Cortex of kidney (tissue), 1 donor: ENCODE results near the gene SLC39A11.
"Not testable (repeated sequence)": the region's sequence is repeated elsewhere in the genome, so short reads cannot be mapped to it uniquely, and the experiment has no call there.

Source experiments
- DNase-seq: peaks from one replicate; lab custom pipeline; 2025; lab: John Stamatoyannopoulos, UW

The SLC39A11 gene

GRCh38 chr17:72947475-72947874 is 145.0 kb downstream of the SLC39A11 start:
- no peak for DNase-seq

- no peak for DNase-seq
Observed at GRCh38 chr17:72946696-72947095, 145.8 kb downstream of the SLC39A11 start.

DNA sequence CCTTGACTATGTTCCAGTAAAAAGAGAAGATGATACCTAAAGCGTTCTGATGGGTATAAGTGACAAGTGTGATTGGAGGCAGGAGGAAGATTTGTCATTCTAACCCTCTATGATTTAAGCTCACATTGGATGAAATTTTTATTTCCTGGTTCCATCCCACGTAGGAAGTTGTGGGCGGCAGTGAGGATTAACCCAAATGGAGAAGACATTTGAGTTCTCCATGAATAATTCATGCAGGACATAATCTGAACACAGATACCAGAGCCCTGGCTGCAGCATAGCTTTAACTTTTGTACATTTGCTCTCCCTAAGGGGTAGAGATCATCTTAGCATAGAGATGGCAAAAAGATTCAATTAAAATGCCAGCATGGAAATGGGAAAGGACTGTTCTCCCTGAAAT is 146.3 kb downstream of the SLC39A11 start:
- DNase-seq, result no peak

GRCh38 chr17:72945473-72945872 is 147.0 kb downstream of the SLC39A11 start:
- no peak for DNase-seq

DNA sequence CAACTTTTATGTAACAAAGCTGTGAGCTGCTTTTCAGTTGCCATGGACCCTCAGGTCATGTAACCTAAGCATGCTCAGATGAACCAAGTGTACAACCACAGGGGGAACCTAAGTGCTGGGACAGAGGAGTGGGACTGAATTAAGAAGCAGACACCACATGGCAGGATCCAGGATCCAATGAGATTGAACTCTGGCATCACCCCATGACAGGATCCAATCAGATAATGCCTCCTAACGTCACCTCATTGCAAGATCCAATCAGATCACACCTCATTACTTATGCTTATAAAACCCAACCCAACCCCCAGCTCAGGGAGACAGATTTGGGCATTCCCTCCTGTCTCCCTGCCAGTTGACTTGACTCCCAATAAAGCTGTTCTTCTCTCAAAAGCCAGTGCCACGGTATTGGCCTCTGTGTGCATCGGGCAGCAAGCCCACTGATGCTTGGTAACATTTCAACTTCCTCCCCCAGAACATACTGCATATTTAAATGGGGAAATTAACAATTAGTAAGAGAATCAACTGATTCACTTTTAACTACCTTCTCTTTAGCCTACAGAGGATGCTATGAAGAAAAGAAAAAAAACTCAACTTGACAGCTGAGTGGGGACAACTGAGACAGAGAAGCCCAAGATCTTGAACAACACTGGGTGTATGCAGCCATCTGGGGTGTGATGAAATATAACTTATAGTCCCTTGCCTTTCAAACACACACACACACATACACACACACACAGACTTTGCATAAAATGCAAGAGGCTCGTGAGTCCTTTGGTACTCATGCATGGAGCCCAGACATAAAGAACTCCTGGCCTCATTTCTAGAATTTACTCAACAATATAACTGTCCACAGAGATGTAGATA is 148.4 kb downstream of the SLC39A11 start:
- no peak for DNase-seq

GRCh38 chr17:72942579-72942978 is 149.9 kb downstream of the SLC39A11 start:
- DNase-seq, result no peak

GRCh38 chr17:72940496-72940895 is 152.0 kb downstream of the SLC39A11 start:
- no peak for DNase-seq

DNA sequence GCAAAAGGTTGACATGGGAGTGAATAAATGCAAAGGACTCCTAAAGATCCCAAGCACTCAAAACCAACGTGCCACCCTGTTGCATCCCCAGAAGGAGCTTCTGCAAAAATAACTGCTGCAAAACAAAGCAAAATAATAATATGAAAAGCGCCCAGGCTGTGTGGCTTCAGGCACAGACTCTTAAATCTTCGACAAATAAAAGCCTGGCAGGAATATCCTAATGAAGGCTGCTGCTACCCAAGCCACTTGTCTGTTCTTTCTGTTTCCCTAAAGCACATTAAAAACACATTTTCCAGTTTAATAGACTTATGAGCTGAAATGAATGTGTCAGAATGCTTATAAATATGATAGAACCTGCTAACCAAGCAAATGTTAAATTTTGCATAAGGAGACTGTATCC is 154.0 kb downstream of the SLC39A11 start:
- DNase-seq, result no peak

DNA sequence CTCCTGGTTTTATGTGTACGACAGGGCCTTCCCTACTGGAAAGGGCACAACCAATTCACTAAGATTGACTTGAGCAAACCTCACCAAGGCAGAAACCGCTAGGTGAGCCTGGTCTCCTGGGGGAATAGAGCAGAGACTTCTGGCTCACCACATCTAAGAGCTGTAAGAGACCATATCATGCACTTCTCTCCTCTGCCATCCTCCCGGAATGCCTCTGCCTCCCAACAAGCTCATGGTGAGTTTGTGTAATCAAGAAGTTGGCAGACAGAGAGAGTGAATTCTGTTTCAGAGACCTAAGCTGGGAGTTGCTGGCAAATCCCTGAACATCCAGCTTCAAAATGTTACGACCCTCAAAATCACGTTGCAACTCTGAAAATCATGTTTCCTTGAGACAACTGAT is 154.8 kb downstream of the SLC39A11 start:
- DNase-seq, result no peak

GRCh38 chr17:72937254-72937653 is 155.2 kb downstream of the SLC39A11 start:
- not testable (repeated sequence) for DNase-seq

DNA sequence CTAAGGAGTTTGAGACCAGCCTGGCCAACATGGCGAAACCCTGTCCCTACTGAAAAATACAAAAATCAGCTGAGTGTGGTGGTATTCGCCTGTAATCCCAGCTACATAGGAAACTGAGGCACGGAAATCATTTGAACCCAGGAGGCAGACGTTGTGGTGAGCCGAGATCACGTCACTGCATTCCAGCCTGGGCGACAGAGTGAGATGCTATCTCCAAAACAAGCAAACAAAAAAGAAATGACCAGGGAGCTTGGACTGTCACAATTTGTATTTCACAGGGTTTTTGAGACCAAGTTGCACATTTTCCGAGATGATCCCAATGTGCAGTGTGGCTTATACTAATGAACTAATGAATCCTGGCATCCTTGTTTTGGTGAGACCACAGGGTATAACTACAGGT is 156.5 kb downstream of the SLC39A11 start:
- DNase-seq, result no peak

GRCh38 chr17:72934927-72935326 is 157.6 kb downstream of the SLC39A11 start:
- no peak for DNase-seq

- DNase-seq, result no peak
Observed at GRCh38 chr17:72931635-72932034, 160.9 kb downstream of the SLC39A11 start.

GRCh38 chr17:72931163-72931562 is 161.3 kb downstream of the SLC39A11 start:
- no peak for DNase-seq

DNA sequence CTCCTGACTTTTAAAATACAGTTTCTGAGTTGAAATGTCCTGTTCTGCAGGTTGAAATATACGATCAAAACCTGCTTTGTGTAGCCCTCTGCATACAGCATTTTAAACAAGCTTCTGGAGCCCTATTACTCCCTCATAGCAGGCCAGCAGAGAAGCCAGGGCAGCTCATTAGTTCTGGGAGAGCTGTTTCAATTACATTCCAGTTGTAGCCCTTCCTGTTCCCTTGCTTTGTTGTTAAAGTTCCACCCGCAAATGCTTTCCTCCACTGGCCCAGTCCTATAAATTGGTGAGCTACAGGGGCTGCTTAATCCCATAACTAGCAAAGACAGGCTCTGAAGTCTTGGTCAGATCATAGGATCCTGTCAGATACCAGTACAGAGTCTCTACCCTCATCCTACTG is 162.5 kb downstream of the SLC39A11 start:
- no peak for DNase-seq

DNA sequence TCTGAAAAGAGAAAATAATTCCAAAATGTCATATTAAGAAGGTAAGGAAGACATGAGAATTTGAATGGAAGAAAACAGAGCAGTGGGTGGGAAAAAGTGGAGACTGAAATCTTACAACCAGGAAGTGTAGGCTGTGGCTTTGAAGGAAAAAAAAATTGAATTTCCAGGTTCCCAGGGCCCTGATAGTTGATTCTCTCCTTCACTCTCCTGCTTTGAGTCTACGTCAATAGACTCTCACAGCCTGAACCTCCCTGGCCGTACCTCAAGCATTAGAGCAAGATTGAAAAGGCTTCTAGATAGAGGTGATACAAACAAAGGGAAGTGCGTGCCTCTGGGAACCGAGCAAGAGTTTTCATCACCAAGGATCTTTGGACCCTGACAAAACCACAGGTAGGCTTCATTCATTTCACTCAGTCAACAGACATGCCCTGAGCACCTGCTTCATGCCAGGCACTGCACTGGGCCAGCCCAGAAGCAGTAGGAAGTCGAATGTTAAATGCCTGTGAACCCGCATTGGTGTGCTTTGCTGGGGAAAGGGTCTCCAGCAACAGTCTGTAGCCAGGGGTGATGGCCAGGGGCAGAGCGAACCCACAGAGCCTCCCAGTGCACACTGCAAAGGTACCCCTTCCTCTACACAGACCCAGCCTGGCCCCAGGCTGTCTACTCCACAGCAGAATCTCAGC is 163.9 kb downstream of the SLC39A11 start:
- DNase-seq, result no peak

- no peak for DNase-seq
Observed at GRCh38 chr17:72927760-72928159, 164.7 kb downstream of the SLC39A11 start.

- no peak for DNase-seq
Observed at GRCh38 chr17:72927146-72927545, 165.3 kb downstream of the SLC39A11 start.

GRCh38 chr17:72926171-72926570 is 166.3 kb downstream of the SLC39A11 start:
- no peak for DNase-seq

DNA sequence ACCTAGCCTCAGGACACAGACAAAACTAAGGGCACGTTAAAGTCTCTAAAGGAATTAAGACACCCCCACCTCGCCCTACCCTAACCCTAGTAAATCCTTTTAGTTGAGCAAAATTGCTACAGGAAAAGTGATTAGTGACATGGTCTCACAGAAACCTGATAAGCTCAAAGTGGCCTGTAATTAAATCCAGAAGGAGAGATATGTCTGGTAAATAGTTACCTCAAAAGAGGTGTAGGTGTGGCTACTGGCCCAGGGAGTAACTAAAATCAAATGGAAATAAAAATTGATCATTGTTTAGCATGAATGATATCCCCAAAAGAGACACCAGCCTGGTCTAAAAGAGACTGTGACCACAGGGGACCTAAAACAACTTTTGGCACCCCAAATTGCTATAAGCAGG is 168.3 kb downstream of the SLC39A11 start:
- DNase-seq, result no peak

GRCh38 chr17:72922219-72922618 is 170.3 kb downstream of the SLC39A11 start:
- DNase-seq, result no peak

DNA sequence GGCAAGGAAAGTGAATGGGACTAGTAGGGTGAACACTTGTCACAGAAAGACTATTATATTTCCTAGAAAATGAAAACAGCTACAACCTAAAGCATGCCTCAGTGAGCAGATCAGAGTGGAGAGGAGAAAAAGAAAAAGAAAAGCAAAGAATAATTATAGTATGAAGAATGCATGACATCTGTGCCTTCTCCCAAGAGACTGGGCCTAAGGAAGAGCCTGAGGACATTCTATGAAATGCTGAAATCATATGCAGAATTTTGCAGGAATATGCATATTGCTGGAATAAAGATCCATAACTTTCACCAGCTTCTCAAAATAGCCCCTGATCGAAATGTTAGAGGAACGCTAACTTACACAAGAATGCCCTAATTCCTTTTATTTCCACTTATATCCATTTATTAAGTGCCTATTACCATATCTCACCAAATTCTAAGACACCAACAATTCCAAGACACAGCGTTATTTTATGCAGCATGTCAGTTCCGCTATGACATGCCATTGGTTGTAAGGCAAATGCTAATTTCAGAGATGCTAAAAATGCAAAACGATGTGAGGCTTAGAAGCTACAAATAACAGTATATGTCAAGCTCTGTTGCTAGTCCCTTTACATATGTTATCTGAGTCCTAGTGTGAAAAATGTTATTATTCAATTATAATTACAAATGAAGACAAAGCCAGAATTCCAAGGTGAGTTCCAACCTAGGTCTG is 171.0 kb downstream of the SLC39A11 start:
- no peak for DNase-seq

DNA sequence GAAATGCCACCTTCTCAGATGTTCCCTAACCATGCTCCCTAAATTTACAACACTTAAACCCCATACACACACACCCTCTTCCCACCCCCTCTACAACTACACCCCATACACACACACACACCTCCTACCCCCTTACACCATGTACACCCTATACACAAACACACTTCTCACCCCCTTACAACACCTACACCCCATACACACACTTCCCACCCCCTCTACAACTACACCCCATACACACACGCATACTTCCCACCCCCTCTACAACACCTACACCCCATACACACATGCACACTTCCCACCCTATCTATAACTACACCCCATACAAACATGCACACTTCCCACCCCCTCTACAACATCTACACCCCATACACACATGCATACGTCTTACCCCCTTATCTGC is 172.0 kb downstream of the SLC39A11 start:
- DNase-seq, result no peak
